GF-D8 (cell line): ENCODE measurements around the gene KCTD13.
"Not testable (repeated sequence)": the region's sequence is repeated elsewhere in the genome, so short reads cannot be mapped to it uniquely, and the experiment has no call there.

Experiments
- DNase-seq: peaks from one replicate; lab custom pipeline; 2025; lab: John Stamatoyannopoulos, UW

The KCTD13 gene, protein sequence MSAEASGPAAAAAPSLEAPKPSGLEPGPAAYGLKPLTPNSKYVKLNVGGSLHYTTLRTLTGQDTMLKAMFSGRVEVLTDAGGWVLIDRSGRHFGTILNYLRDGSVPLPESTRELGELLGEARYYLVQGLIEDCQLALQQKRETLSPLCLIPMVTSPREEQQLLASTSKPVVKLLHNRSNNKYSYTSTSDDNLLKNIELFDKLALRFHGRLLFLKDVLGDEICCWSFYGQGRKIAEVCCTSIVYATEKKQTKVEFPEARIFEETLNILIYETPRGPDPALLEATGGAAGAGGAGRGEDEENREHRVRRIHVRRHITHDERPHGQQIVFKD

DNA sequence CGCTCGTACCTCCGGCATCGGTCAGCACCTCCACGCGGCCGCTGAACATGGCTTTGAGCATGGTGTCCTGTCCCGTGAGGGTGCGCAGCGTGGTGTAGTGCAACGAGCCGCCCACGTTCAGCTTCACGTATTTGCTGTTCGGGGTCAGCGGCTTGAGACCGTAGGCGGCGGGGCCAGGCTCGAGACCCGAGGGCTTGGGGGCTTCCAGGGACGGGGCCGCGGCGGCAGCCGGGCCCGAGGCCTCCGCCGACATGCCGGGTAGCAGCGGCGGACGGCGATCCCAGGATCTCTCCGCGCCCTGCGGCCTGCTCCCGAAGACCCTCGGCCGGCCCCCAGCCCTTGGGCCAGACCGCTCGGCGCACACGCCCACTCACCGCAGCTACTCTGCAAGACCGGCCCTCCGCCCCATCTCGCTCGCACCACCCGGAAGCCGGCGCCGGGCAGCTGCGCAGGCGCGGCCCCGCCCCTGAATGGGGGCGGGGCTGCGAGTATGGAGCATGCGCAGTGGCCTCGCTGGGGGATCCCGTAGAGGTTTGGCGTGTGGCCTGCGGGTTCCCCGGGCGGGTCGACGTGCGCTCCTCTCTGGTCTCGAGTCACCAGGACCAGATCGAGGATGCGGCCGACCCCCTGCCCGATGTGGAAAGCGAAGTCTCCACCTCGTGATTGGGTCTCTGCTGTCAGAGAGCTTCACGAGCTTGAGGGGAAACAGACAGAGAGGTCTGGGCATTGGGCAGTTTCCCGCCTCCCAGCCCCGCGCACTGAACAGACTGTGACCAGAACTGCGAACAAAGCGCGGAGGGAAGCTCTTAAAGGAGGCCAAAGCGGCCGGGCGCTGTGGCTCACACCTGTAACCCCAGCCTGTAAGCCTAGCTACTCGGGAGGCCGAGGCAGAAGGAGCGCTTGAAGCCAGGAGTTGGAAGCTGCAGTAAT is at the start of gene KCTD13:
Gene KCTD13 (minus strand): TSS at position 446 of the 930 bp plus-strand sequence. CDS start 193 bp downstream, at position 253.
- DNase-seq, result peak; percentile 54

- DNase-seq, result no peak
Measured at GRCh38 chr16:29975134-29975538, 49.1 kb upstream of the KCTD13 start.

- DNase-seq, result no peak
Measured at GRCh38 chr16:29974291-29975133, 48.5 kb upstream of the KCTD13 start.

DNA sequence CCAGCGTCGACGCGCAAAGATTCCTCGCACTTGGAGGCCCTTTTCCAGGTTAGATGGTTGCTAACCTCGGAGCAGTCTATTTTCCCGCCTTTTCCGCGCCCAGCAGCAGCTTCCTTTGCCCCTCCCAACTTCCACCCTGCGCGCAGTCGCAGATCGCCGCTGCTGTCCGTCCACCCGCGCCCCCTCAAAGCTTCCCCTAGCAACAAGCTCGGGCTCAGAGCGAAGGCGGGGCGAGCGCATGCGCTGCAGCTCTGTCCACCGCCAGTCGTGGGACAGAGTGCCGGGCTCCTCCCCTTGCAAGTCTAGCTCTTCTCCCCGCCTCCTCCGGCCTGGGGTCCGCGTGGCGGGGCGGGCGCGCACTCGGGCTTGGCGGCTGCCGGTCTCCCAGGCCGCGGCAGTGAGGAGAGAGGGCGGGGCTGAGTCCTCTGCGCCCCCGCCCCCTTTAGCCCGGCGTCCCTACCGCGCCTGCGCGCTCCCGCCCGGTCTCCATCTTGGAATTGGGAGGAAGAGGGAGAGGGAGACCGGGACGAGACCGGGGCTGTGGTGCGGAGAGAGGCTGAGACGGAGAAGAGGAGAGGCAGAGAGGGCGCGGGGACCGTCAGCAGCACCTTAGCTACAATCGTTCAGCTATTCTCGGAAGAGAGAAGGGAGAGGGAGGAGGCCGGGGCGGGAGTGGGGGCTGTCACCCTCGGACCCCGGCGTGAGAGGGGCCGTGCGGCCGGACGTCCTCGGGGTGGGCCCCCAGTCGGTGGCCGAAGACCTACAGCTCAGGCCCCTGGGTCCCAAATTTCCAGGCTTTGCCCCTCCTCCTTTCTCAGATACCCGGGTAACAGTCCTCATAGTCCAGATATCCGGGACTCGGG is 47.6 kb upstream of the KCTD13 start, which contains the start of gene TAOK2:
Gene TAOK2 (plus strand): TSS at position 485 of the 863 bp plus-strand sequence. CDS start 3,905 bp downstream, outside the sequence.
- DNase-seq, result peak; percentile 97

GRCh38 chr16:29972992-29973383 is 47.0 kb upstream of the KCTD13 start:
- DNase-seq, result no peak

- DNase-seq, result no peak
Measured at GRCh38 chr16:29972500-29972899, 46.5 kb upstream of the KCTD13 start.

- DNase-seq, result no peak
Measured at GRCh38 chr16:29971304-29971703, 45.3 kb upstream of the KCTD13 start.

GRCh38 chr16:29968205-29968604 is 42.2 kb upstream of the KCTD13 start:
- no peak for DNase-seq

DNA sequence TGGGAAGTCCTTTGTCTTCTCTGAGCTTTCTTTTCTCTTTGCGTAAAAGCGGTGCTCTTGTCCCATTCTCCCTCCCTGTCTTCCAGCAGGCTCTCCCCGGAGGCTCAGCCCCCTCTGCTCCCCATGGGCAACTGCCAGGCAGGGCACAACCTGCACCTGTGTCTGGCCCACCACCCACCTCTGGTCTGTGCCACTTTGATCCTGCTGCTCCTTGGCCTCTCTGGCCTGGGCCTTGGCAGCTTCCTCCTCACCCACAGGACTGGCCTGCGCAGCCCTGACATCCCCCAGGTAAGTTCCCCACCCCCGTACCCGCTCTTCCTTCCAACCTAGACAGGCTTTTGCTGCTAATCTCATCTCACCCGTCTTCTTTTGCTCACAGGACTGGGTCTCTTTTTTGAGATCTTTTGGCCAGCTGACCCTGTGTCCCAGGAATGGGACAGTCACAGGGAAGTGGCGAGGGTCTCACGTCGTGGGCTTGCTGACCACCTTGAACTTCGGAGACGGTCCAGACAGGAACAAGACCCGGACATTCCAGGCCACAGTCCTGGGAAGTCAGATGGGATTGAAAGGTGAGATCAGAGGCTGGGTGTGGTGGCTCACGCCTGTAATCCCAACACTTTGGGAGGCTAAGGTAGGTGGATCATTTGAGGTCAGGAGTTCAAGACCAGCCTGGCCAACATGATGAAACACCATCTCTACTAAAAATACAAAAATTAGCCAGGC is 37.2 kb upstream of the KCTD13 start:
- DNase-seq, result no peak

DNA sequence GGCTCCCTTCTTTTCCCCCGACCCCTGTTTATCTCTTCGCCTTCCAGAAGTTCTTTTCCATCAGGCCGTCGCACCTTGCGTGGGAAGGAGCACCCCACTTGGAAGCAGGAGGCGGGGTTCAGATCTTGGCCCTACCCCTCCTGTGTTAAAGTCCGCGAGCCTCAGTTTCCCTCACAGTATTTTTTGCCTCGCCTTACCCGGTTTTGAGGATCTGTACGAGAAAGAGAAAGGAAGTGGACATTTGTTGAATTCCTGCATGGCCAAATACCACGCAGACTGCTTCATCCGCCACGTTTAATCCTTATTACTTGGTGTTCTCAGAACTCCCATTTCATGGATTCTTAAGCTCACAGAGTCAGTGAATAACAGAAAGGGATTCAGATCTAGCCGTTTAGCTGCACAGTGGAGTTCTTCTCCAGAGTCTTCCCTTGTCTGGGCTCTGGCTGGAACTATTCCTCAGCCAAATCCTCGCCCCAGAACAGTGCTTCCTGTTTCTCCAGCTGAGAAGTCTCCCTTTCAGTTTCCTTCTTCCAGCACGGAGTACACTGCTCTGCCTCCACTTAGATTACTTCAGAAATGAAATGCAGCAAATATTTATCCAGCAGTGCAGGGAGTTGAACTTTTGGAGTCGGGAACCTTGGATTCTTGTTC is 36.4 kb upstream of the KCTD13 start:
- DNase-seq, result peak; percentile 11

- DNase-seq, result peak; percentile 68
Measured at GRCh38 chr16:29961479-29962343, 35.7 kb upstream of the KCTD13 start, which contains the start of gene TMEM219. Gene TMEM219, plus strand, starts transcription at chr16:29962079. Its CDS starts 1,065 bp downstream, at chr16:29963144.

GRCh38 chr16:29961127-29961478 is 35.1 kb upstream of the KCTD13 start:
- no peak for DNase-seq

DNA sequence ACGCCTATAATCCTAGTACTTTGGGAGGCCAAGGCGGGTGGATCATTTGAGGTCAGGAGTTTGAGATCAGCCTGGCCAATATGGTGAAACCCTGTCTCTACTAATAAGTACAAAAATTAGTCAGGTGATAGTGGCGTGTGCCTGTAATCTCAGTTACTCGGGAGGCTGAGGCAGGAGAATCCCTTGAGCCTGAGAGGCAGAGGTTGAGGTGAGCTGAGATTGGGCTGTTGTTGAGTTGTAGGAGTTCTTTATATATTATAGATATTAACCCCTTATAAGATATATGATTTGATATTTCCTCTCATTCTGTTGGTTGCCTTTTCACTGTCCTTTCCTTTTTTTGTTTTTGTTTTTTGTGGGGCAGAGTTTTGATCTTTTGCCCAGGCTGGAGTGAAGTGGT is 33.8 kb upstream of the KCTD13 start:
- DNase-seq, result not testable (repeated sequence)

GRCh38 chr16:29959293-29959692 is 33.3 kb upstream of the KCTD13 start:
- DNase-seq, result no peak

GRCh38 chr16:29958756-29959155 is 32.7 kb upstream of the KCTD13 start:
- no peak for DNase-seq

DNA sequence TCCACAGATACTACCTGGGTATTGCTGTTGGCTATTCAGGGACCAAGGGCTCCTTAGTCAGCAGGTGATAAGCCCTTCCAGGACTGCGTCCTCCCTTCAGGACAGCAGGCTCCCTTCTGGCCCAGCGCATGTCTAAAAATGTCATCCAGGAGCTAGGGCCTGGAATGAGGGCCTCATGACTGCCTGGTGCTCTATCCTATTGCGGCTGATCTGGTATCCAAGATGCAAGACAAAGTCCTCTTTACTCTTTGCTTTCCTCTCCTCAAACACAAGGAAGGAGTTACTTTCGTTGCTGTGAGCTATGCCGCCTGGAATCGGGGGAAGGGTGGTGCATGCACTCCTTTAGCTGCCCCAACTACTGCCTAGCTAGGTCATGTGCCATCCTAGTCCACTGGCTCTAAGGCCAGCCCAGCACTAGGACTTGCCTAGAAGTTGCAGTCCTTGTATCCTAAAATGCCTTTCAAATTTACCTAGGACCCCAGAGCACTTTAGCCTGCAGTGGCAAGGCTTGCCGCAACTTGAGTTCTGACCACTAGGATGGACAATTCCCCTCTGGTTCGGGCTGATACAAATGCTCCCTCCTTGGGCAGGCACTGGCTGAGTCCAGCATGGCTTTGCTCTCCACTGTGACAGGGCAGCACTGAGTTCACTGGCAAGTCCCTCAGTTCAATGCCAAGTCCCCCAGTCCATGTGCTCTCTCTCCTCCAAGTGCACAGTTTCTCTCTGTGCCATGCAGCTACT is 25.8 kb upstream of the KCTD13 start:
- DNase-seq, result no peak

GRCh38 chr16:29950806-29951461 is 24.9 kb upstream of the KCTD13 start:
- DNase-seq, result no peak
